Measurements from ENCODE around the gene GFPT1.
"Not testable (repeated sequence)": the region's sequence is repeated elsewhere in the genome, so short reads cannot be mapped to it uniquely, and the experiment has no call there.

The GFPT1 gene

GRCh38 chr2:69422198-69422597 is 35.2 kb upstream of the GFPT1 start:
- TF ChIP-seq CTCF (IDR thresholded peaks at IDR 0.05; ENCODE audit: borderline replicate concordance, insufficient read depth, low read depth, low read length) = no peak
- H3K4me3 ChIP-seq (ENCODE audit: low read depth, low read length) = no peak overlapping the region

GRCh38 chr2:69419111-69419510 is 32.1 kb upstream of the GFPT1 start:
- not testable (repeated sequence) for H3K4me3 ChIP-seq (ENCODE audit: low read depth, low read length)

- no peak for TF ChIP-seq CTCF (IDR thresholded peaks at IDR 0.05; ENCODE audit: borderline replicate concordance, insufficient read depth, low read depth, low read length)
These were observed 29.1 kb upstream of the GFPT1 start for GRCh38 chr2:69416147-69416546.

GRCh38 chr2:69411120-69411519 is 24.1 kb upstream of the GFPT1 start:
- H3K4me3 ChIP-seq (ENCODE audit: low read depth, low read length) = no peak overlapping the region
- no peak for TF ChIP-seq CTCF (IDR thresholded peaks at IDR 0.05; ENCODE audit: borderline replicate concordance, insufficient read depth, low read depth, low read length)

More at GRCh38 chr2:69416147-69416546, 29.1 kb upstream of the GFPT1 start:
- no peak overlapping the region for H3K4me3 ChIP-seq (ENCODE audit: low read depth, low read length)

- no peak overlapping the region for H3K4me3 ChIP-seq (ENCODE audit: low read depth, low read length)
- TF ChIP-seq CTCF (IDR thresholded peaks at IDR 0.05; ENCODE audit: borderline replicate concordance, insufficient read depth, low read depth, low read length) = no peak
These were observed 18.3 kb upstream of the GFPT1 start for GRCh38 chr2:69405306-69405705.

- H3K4me3 ChIP-seq (ENCODE audit: low read depth, low read length) = no peak overlapping the region
- no peak for TF ChIP-seq CTCF (IDR thresholded peaks at IDR 0.05; ENCODE audit: borderline replicate concordance, insufficient read depth, low read depth, low read length)
These were observed 13.1 kb upstream of the GFPT1 start for GRCh38 chr2:69400121-69400520.

- no peak for TF ChIP-seq CTCF (IDR thresholded peaks at IDR 0.05; ENCODE audit: borderline replicate concordance, insufficient read depth, low read depth, low read length)
These were observed 10.2 kb upstream of the GFPT1 start for GRCh38 chr2:69397234-69397633.

GRCh38 chr2:69395866-69396265 is 8.8 kb upstream of the GFPT1 start:
- no peak for TF ChIP-seq CTCF (IDR thresholded peaks at IDR 0.05; ENCODE audit: borderline replicate concordance, insufficient read depth, low read depth, low read length)
- no peak overlapping the region for H3K4me3 ChIP-seq (ENCODE audit: low read depth, low read length)

More at GRCh38 chr2:69397234-69397633, 10.2 kb upstream of the GFPT1 start:
- H3K4me3 ChIP-seq (ENCODE audit: low read depth, low read length) = no peak overlapping the region

All from GM12875 (cell line).